Smooth muscle cell of trachea (primary cell): ENCODE measurements around the gene HNRNPU. TPM values are rescaled to one million over a fixed set of nuclear protein-coding genes. Genes with fewer than 3 reads are reported as not detected.

ENCODE experiments used
- total RNA-seq: library from RNA; depleted of rRNA; stranded (reverse); fragments of >200 nt; gene quantifications from 2 replicates; pipeline ENCODE4 v1.2.1, GENCODE V29; 2014

Gene HNRNPU
- 245 and 413 TPM in 2 replicates for total RNA-seq

GRCh38 chr1:244864253-244865027 is at the start of gene HNRNPU:
HNRNPU (minus strand) TSS chr1:244864543; CDS start chr1:244864307, 236 bp downstream.

GRCh38 chr1:244835276-244836134 is 28.8 kb downstream of the HNRNPU start, which contains the start of gene COX20:
COX20 (plus strand) TSS chr1:244835658; CDS start chr1:244835715, 57 bp downstream.

Other genes with a start within 250 kb of the HNRNPU start
- 38.2 and 49.2 TPM in 2 replicates for gene DESI2, start 211.4 kb downstream of the HNRNPU start, total RNA-seq
- 8.8 and 40.3 TPM in 2 replicates for gene COX20, start 28.9 kb downstream of the HNRNPU start, total RNA-seq